HepG2 (cell line): Measurements from ENCODE around the gene RHBDL1.
A peak's percentile ranks its signal among the peaks of the same experiment; 100 is the strongest.

Experiments
- EED ChIP-seq: sonication (generic); formaldehyde crosslinking; IDR thresholded peaks from 2 replicates; pipeline ENCODE4 v1.5.0; 2020; ENCODE audit warnings: mild to moderate bottlenecking, missing genetic modification reagents
- LCORL ChIP-seq, 2 experiments: fragments of 450-650 bp in 1 of 2; sonication (generic) in 1 of 2; formaldehyde crosslinking in 1 of 2; IDR thresholded peaks; 2 replicates each; pipeline versions ENCODE4 v1.5.0 to v1.6.1; 2017 to 2020; ENCODE audit warnings: antibody characterized with exemption in 1 of 2, missing genetic modification reagents in 1 of 2
- SMARCE1 ChIP-seq: fragments of 450-650 bp; IDR thresholded peaks from 2 replicates; pipeline ENCODE4 v1.6.1; 2017; ENCODE audit warnings: borderline replicate concordance
- TCF12 ChIP-seq, 2 experiments: fragments of 450-650 bp in 1 of 2; sonication (generic) in 1 of 2; formaldehyde crosslinking in 1 of 2; IDR thresholded peaks; 2 replicates each; pipeline versions ENCODE4 v1.6.1 to v1.8.0; 2017 to 2022; ENCODE audit warnings: antibody characterized with exemption in 1 of 2, mild to moderate bottlenecking in 1 of 2, missing genetic modification reagents in 1 of 2, moderate library complexity in 1 of 2
- TRIM24 ChIP-seq: sonication (generic); formaldehyde crosslinking; IDR thresholded peaks from 2 replicates; pipeline ENCODE4 v1.8.0; 2022; ENCODE audit warnings: mild to moderate bottlenecking, missing genetic modification reagents
- YY1 ChIP-seq: IDR thresholded peaks from 2 replicates; pipeline ENCODE4 v1.6.1; 2011; ENCODE audit warnings: low read length, low read depth, moderate library complexity, mild to moderate bottlenecking; ENCODE audit not compliant: insufficient read depth, insufficient replicate concordance
- ZFP36 ChIP-seq: fragments of 150-350 bp; IDR thresholded peaks from 2 replicates; pipeline ENCODE4 v1.6.1; 2018; ENCODE audit warnings: borderline replicate concordance, low read length, low read depth; ENCODE audit not compliant: partially characterized antibody

DNA sequence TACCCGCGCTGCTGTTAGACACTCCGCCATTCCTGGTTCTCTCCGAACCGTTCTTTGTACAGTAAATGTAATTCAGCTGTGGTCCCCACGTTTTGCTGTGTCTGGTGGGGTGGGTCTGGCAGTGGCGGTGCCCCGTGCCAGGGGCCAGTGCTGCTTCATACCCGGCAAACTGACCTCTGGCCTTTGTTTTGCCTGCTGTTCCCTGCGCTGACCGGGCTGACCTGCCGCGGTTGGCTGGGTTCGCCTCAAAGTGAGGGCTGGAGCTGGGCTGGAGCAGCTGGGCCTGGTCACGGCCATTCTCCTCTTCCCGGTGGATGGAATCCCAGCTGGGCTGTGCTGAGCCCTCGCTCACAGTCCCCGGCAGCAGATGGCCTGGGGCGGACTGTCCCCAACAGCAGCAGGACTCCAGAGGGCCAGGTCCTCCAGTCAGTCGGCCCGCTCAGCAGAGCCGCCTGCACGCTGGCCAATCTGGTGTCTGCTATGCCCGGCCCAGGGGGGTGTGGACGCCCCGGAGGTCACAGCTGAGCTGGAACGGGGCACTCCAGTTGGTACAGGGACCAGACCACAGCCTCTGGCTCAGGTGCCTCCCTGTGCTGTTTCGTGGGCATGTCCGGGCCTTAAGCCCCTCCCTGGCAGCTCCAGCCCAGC is 46.2 kb upstream of the RHBDL1 start:
- TF ChIP-seq YY1 (no peak), SMARCE1 (no peak), EED (no peak), ZFP36 (no peak), LCORL (IDR thresholded peaks at IDR 0.05) (no peak), LCORL (CRISPR knock-in tag; IDR thresholded peaks at IDR 0.05) (0 out of 2 replicates have a peak, but pooled peaks have one; percentile 19), TRIM24 (no peak), TCF12 (IDR thresholded peaks at IDR 0.05) (no peak), TCF12 (CRISPR knock-in tag; IDR thresholded peaks at IDR 0.05) (no peak)
